Type B pancreatic cell (in vitro differentiated cells): ENCODE measurements around the gene SGPL1. TPM values are rescaled to one million over a fixed set of nuclear protein-coding genes. Genes with fewer than 3 reads are reported as not detected.

ENCODE experiments used
- DNase-seq: peaks from one replicate; pipeline ENCODE4 v3.0.0; 2021; ENCODE audit warnings: mixed read lengths; ENCODE audit not compliant: unreplicated experiment; ENCODE audit errors: extremely low spot score
- H3K27ac Mint-ChIP-seq: 2 replicates; pipeline ENCODE4 v1.8.0; 2021; ENCODE audit warnings: mild to moderate bottlenecking, mixed read lengths
- H3K27me3 Mint-ChIP-seq: 2 replicates; pipeline ENCODE4 v1.8.0; 2021; ENCODE audit warnings: mixed read lengths
- H3K36me3 Mint-ChIP-seq: 2 replicates; pipeline ENCODE4 v1.8.0; 2021; ENCODE audit warnings: mixed read lengths
- H3K4me1 Mint-ChIP-seq: one replicate; pipeline ENCODE4 v1.8.0; 2021; ENCODE audit warnings: mixed read lengths; ENCODE audit not compliant: unreplicated experiment
- H3K4me3 Mint-ChIP-seq: 2 replicates; pipeline ENCODE4 v1.8.0; 2021; ENCODE audit warnings: mild to moderate bottlenecking, mixed read lengths
- H3K9me3 Mint-ChIP-seq: 2 replicates; pipeline ENCODE4 v1.8.0; 2021; ENCODE audit warnings: mixed read lengths
- CTCF ChIP-seq: fragments of 200-600 bp; sonication (generic); conservative IDR thresholded peaks from 2 replicates; pipeline ENCODE4 v1.5.0; 2021; ENCODE audit warnings: antibody characterized with exemption, mild to moderate bottlenecking
- total RNA-seq: library from RNA; stranded (reverse); gene quantifications from 2 replicates; pipeline ENCODE4 v1.2.1, GENCODE V29; 2021; ENCODE audit warnings: low replicate concordance

Gene SGPL1
- total RNA-seq, 1 donor from 2014 or later = 70.5 TPM

GRCh38 chr10:70892631-70893030 is 76.9 kb downstream of the SGPL1 start:
- H3K27ac Mint-ChIP-seq = no peak overlapping the region
- no peak for DNase-seq

GRCh38 chr10:70893227-70894006 is 77.7 kb downstream of the SGPL1 start:
- DNase-seq = no peak
- Mint-ChIP-seq H3K4me3 (no peak overlapping the region), H3K27ac (no peak overlapping the region)

More at GRCh38 chr10:70892631-70893030, 76.9 kb downstream of the SGPL1 start:
- Mint-ChIP-seq H3K4me3 (no peak overlapping the region), H3K36me3 (no peaks in the 10 kb centered on the region), H3K9me3 (no peaks in the 10 kb centered on the region), H3K4me1 (peaks cover 19% of the 10 kb centered on the region), H3K27me3 (no peaks in the 10 kb centered on the region)
- TF ChIP-seq CTCF = no peak

GRCh38 chr10:70894416-70894815 is 78.7 kb downstream of the SGPL1 start:
- H3K36me3 Mint-ChIP-seq = no peaks in the 10 kb centered on the region
- peaks cover 18% of the 10 kb centered on the region for H3K4me1 Mint-ChIP-seq
- no peak for TF ChIP-seq CTCF
- no peaks in the 10 kb centered on the region for H3K9me3 Mint-ChIP-seq
- no peak overlapping the region for H3K4me3 Mint-ChIP-seq
- DNase-seq = no peak
- H3K27me3 Mint-ChIP-seq = no peaks in the 10 kb centered on the region
- H3K27ac Mint-ChIP-seq = no peak overlapping the region

More at GRCh38 chr10:70893227-70894006, 77.7 kb downstream of the SGPL1 start:
- H3K9me3 Mint-ChIP-seq = no peaks in the 10 kb centered on the region
- no peaks in the 10 kb centered on the region for H3K27me3 Mint-ChIP-seq
- H3K4me1 Mint-ChIP-seq = peaks cover 18% of the 10 kb centered on the region
- TF ChIP-seq CTCF = no peak
- no peaks in the 10 kb centered on the region for H3K36me3 Mint-ChIP-seq

GRCh38 chr10:70896551-70896950 is 80.8 kb downstream of the SGPL1 start:
- Mint-ChIP-seq H3K27ac (no peak overlapping the region), H3K36me3 (no peaks in the 10 kb centered on the region), H3K27me3 (peaks cover 5% of the 10 kb centered on the region), H3K9me3 (no peaks in the 10 kb centered on the region), H3K4me1 (peaks cover 5% of the 10 kb centered on the region), H3K4me3 (no peak overlapping the region)
- DNase-seq = no peak
- TF ChIP-seq CTCF = no peak

- H3K4me3 Mint-ChIP-seq = no peak overlapping the region
- DNase-seq = no peak
- peaks cover 3% of the 10 kb centered on the region for H3K4me1 Mint-ChIP-seq
- no peaks in the 10 kb centered on the region for H3K9me3 Mint-ChIP-seq
- no peaks in the 10 kb centered on the region for H3K36me3 Mint-ChIP-seq
- no peak overlapping the region for H3K27ac Mint-ChIP-seq
- H3K27me3 Mint-ChIP-seq = peaks cover 5% of the 10 kb centered on the region
- TF ChIP-seq CTCF = no peak
Observed at GRCh38 chr10:70898687-70899086, 82.9 kb downstream of the SGPL1 start.
